Renal cortical epithelial cell (primary cell): ENCODE data around the gene ALB. TPM values are rescaled to one million over a fixed set of nuclear protein-coding genes. Genes with fewer than 3 reads are reported as not detected.
"Not testable (repeated sequence)": the region's sequence is repeated elsewhere in the genome, so short reads cannot be mapped to it uniquely, and the experiment has no call there.

ENCODE experiments used
- DNase-seq: peaks from one replicate; pipeline ENCODE4 v3.0.0-alpha.2; 2011; ENCODE audit warnings: low read depth
- total RNA-seq: library from RNA; depleted of rRNA; stranded (reverse); fragments of >200 nt; gene quantifications from 2 replicates; pipeline ENCODE4 v1.2.3, GENCODE V29; 2014

Gene ALB
- total RNA-seq: not detected in 2 replicates

DNA sequence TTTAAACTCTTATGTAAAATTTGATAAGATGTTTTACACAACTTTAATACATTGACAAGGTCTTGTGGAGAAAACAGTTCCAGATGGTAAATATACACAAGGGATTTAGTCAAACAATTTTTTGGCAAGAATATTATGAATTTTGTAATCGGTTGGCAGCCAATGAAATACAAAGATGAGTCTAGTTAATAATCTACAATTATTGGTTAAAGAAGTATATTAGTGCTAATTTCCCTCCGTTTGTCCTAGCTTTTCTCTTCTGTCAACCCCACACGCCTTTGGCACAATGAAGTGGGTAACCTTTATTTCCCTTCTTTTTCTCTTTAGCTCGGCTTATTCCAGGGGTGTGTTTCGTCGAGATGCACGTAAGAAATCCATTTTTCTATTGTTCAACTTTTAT, at the start of gene ALB:
ALB (plus strand) TSS at position 246 of the 400 bp plus-strand sequence; CDS start at position 287, 41 bp downstream.
- DNase-seq: no peak

- not testable (repeated sequence) for DNase-seq
These were observed 46.9 kb upstream of the ALB start for GRCh38 chr4:73357174-73357573.

- not testable (repeated sequence) for DNase-seq
These were observed 34.4 kb upstream of the ALB start for GRCh38 chr4:73369506-73370199.

GRCh38 chr4:73375328-73375741, 28.8 kb upstream of the ALB start:
- DNase-seq: no peak

DNA sequence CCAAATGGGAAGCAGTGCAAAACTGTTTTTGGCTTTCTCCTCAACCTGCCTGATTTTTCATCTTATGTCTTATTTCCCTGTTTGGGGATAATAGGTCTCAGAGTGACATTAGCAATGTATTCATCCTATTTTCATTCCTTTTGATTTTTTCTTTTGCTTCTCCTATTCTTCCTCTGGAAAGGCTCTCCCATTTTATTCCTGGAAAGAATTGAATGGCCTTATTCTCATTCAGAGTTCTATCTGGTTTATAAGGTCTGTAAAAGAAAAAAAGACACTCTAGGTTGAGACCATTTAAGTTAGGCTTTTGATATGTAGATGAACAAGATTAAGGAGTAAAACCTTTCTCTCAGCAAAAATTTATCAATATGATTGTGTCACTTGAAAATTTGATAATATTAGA, 27.8 kb upstream of the ALB start:
- DNase-seq: no peak

DNA sequence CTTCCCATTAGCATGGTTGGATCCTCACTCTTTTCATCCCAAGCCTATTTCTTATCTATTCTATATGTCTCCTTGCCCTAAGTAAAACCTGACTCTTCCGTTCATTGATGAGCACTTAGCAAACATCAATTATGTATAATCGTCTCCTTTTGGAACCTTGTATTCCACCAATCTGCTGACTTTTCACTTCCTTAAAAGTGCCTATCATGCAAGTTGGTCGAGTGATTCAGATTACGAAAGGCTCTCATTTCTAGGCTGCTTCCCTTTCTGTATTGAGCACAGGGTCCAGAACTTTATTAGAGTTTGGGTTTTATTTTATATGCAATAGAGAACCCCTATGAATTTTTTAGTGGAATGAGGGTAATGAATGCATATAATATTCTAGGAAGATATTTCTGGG, 27.1 kb upstream of the ALB start:
- DNase-seq: no peak

- DNase-seq: no peak
These were observed 25.2 kb upstream of the ALB start for GRCh38 chr4:73378887-73379286.

- DNase-seq: no peak
These were observed 24.1 kb upstream of the ALB start for GRCh38 chr4:73379946-73380345.

- no peak for DNase-seq
These were observed 22.9 kb upstream of the ALB start for GRCh38 chr4:73381214-73381613.

- DNase-seq: no peak
These were observed 20.6 kb upstream of the ALB start for GRCh38 chr4:73383452-73383851.

DNA sequence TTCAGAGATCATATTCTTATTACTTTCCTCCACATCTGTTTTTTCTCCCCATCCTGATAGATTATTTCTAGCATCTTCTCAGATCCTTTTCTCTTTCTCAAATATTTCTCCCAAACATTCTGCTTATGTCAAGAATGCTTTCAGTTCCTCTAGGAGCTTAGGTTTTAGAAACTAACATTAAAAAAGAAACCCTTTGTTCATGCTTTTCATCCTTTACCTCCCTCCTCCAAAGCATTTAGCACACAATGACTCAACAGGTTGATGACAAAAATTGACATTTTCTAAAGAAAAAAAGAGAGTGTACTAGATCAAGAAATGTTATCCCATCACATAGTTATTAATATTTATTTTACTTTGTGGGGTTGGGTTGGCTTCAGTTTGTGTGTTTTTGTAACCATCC, 16.5 kb upstream of the ALB start:
- DNase-seq: no peak

DNA sequence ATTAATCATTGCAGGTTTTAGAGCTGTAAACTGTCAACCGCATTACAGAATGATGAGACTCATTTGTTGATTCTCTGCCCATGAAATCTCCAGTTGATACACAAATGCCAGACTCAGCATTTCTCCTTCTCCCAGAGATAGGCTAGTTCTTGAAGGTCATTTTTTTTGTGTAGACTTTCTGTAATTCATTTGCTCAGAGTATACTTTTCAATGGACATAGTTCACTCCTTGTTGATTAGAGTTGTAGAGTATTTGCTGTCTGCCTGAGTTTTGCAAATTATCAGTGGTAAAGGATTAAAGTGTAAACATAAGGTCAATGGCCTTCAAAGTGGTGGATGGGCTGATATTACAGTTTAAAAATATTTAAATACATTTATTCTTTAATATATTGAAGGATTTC, 15.2 kb upstream of the ALB start:
- DNase-seq: no peak

GRCh38 chr4:73389663-73390062, 14.4 kb upstream of the ALB start:
- DNase-seq: not testable (repeated sequence)

GRCh38 chr4:73391774-73392173, 12.3 kb upstream of the ALB start:
- no peak for DNase-seq

- DNase-seq: no peak
These were observed 11.2 kb upstream of the ALB start for GRCh38 chr4:73392936-73393335.

- no peak for DNase-seq
These were observed 7.8 kb upstream of the ALB start for GRCh38 chr4:73396304-73396703.

DNA sequence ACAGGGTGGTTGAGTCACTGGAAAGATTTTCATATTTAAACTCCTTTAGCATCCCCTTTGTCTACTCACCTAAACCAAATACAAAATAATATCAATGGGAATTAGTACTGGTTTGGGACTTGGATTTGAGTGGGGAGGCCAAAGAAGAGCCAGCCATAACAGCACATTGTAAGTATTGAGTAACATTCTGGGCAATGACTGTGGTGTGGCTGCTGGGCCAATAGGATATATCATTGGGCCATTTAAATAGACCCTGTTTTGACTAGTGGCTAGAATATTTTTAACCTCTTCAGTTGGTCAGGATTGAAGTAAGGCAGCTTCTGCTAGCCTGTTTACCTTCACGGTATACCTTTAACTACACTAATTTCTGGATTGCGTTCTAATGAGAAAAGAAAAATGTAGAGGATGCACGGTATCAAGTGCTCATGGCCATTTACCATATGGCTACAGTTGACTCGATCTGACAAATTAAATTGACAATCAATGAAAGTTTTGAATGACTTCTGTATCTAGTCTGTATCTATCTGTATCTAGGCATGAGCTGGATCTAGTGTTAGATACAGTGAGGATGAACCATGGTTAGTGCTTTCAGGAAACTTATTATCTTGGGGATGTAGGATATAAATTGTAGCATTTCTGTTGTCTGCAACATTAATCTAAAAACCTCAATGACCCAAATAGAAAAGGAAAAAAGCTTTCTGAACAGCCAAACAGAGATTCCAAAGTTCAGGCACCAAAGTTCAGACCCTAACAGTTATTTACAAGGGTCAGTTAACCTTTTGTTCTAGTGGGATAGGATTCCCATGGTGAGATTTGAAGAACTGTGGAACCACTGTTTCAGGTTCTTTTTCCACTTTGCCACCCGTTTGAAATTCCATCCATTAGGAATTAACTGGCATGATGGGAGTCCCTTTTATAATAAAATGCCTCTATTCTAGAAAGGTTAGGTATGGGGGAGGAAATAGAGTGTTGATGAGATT, 6.8 kb upstream of the ALB start:
- DNase-seq: peak; percentile 22

GRCh38 chr4:73401412-73401811, 2.7 kb upstream of the ALB start:
- no peak for DNase-seq

- DNase-seq: no peak
These were observed 370 bp downstream of the ALB start for GRCh38 chr4:73404457-73404856.

DNA sequence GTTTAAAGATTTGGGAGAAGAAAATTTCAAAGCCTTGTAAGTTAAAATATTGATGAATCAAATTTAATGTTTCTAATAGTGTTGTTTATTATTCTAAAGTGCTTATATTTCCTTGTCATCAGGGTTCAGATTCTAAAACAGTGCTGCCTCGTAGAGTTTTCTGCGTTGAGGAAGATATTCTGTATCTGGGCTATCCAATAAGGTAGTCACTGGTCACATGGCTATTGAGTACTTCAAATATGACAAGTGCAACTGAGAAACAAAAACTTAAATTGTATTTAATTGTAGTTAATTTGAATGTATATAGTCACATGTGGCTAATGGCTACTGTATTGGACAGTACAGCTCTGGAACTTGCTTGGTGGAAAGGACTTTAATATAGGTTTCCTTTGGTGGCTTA, 1.1 kb downstream of the ALB start:
- no peak for DNase-seq

- no peak for DNase-seq
These were observed 2.4 kb downstream of the ALB start for GRCh38 chr4:73406548-73406875.

- no peak for DNase-seq
These were observed 3.2 kb downstream of the ALB start for GRCh38 chr4:73407227-73407673.
